K562 (cell line): ENCODE measurements around the gene PPWD1. TPM values are rescaled to one million over a fixed set of nuclear protein-coding genes. Genes with fewer than 3 reads are reported as not detected.

Experiments
- ATAC-seq: fragments of 200-7000 bp; cut with Tn5 transposase; 3 replicates; pipeline ENCODE4 v1.9.1; 2020; ENCODE audit warnings: moderate library complexity
- BruUV-seq: library from RNA; stranded (reverse); fragments of 400-500 nt; replicated peaks from 2 replicates; lab custom pipeline; 2021; lab: Mats Ljungman, UMichigan
- CTCF ChIA-PET: fragments of 300-600 bp; formaldehyde crosslinking; extraction: SDS; loops from one replicate; lab custom pipeline; 2021; ENCODE audit warnings: low intra/inter-chr PET ratio; lab: Yijun Ruan, JAX
- POLR2A ChIA-PET: fragments of 300-600, 350-650 bp; sonication (Branson Sonifier 250); formaldehyde crosslinking; extraction: SDS; loops from one replicate; lab custom pipeline; 2021; ENCODE audit warnings: antibody characterized with exemption, inconsistent platforms; lab: Yijun Ruan, JAX
- DNase-seq, 4 experiments: peaks; one replicate each; pipeline versions ENCODE4 v3.0.0 to v3.0.0-alpha.2; 2011 to 2018; ENCODE audit warnings: low spot score in 3 of 4, mixed read lengths in 3 of 4; ENCODE audit errors: extremely low read depth in 1 of 4
- FAIRE-seq: peaks from 2 replicates; lab custom pipeline; 2011; peaks lifted over from hg19 to GRCh38; lab: Jason Lieb, UNC
- H2AFZ ChIP-seq: 2 replicates; pipeline ENCODE4 v1.6.0; 2011; ENCODE audit warnings: low read depth, low read length, control low read depth, inconsistent platforms
- H3K27ac ChIP-seq: fragments of 200-600 bp; 3 replicates; pipeline ENCODE4 v1.8.0; 2011; ENCODE audit warnings: low read depth, mild to moderate bottlenecking, control low read depth, inconsistent platforms, low read length, moderate library complexity, mixed read lengths; ENCODE audit errors: extremely low read depth
- H3K27me3 ChIP-seq, 2 experiments: fragments of 300-600 bp in 1 of 2; 2 replicates in 1 of 2; 3 replicates in 1 of 2; pipeline versions ENCODE4 v1.6.0 to v1.8.0; 2011; ENCODE audit warnings: inconsistent platforms in 2 of 2, low read length in 2 of 2, mild to moderate bottlenecking in 1 of 2, mixed read lengths in 1 of 2, moderate library complexity in 1 of 2; ENCODE audit not compliant: control insufficient read depth in 2 of 2, insufficient read depth in 2 of 2
- H3K36me3 ChIP-seq: fragments of 300-600 bp; 3 replicates; pipeline ENCODE4 v1.8.0; 2011; ENCODE audit warnings: mild to moderate bottlenecking, low read length, inconsistent platforms; ENCODE audit not compliant: control insufficient read depth, insufficient read depth
- H3K4me1 ChIP-seq, 2 experiments: fragments of 200-600 bp in 1 of 2; replicated peaks in 1 of 2; 2 replicates in 1 of 2; 3 replicates in 1 of 2; pipeline versions ENCODE4 v1.5.1 to v1.8.0; 2011; ENCODE audit warnings: inconsistent platforms in 2 of 2, low read length in 2 of 2, mild to moderate bottlenecking in 1 of 2, mixed read lengths in 1 of 2, moderate library complexity in 1 of 2; ENCODE audit not compliant: control insufficient read depth in 2 of 2, insufficient read depth in 2 of 2
- H3K4me2 ChIP-seq: 2 replicates; pipeline ENCODE4 v1.6.1; 2011; ENCODE audit warnings: low read length, control low read depth, inconsistent platforms, mixed read lengths; ENCODE audit not compliant: insufficient read depth
- H3K4me3 ChIP-seq: fragments of 200-600 bp; sonication (generic), shearing (Covaris generic); 2 replicates; pipeline ENCODE4 v1.5.1; 2016; ENCODE audit warnings: control low read depth, inconsistent platforms
- H3K79me2 ChIP-seq: fragments of 200-600 bp; 3 replicates; pipeline ENCODE4 v1.8.0; 2011; ENCODE audit warnings: low read length, inconsistent platforms; ENCODE audit not compliant: control insufficient read depth, insufficient read depth
- H3K9ac ChIP-seq, 2 experiments: 2 replicates each; pipeline versions ENCODE4 v1.6.0 to v1.6.1; 2011; ENCODE audit warnings: low read depth in 2 of 2, low read length in 2 of 2, control low read depth in 1 of 2, inconsistent platforms in 1 of 2, mild to moderate bottlenecking in 1 of 2, mixed read lengths in 1 of 2; ENCODE audit not compliant: insufficient read depth in 1 of 2
- H3K9me1 ChIP-seq: one replicate; pipeline ENCODE4 v1.6.0; 2011; ENCODE audit warnings: inconsistent platforms, mild to moderate bottlenecking, low read length, moderate library complexity; ENCODE audit not compliant: control insufficient read depth, insufficient read depth
- H3K9me3 ChIP-seq: replicated peaks from 2 replicates; pipeline ENCODE4 v1.5.1; 2011; ENCODE audit warnings: low read depth, low read length, inconsistent platforms; ENCODE audit not compliant: control insufficient read depth, insufficient read depth
- H4K20me1 ChIP-seq: replicated peaks from 2 replicates; pipeline ENCODE4 v1.6.1; 2011; ENCODE audit warnings: low read length, inconsistent platforms, mixed read lengths; ENCODE audit not compliant: control insufficient read depth, insufficient read depth
- ATF7 ChIP-seq: fragments of 450-650 bp; IDR thresholded peaks from 2 replicates; pipeline ENCODE4 v1.7.1; 2014; ENCODE audit warnings: mild to moderate bottlenecking, moderate library complexity
- CCNT2 ChIP-seq: IDR thresholded peaks from 2 replicates; pipeline ENCODE4 v1.6.1; 2011; ENCODE audit warnings: borderline replicate concordance, low read depth, mild to moderate bottlenecking, moderate library complexity, mixed read lengths, low read length; ENCODE audit not compliant: insufficient read length; ENCODE audit errors: extremely low read depth
- KAT8 ChIP-seq: fragments of 450-650 bp; IDR thresholded peaks from 2 replicates; pipeline ENCODE4 v1.6.1; 2016; ENCODE audit warnings: low read depth, mild to moderate bottlenecking
- TCFL5 ChIP-seq: fragments of 250-450 bp; sonication (Bioruptor Pico); conservative IDR thresholded peaks from 2 replicates; pipeline ENCODE4 v1.6.1; 2021; ENCODE audit warnings: mild to moderate bottlenecking, moderate library complexity, matching md5 sums
- TEAD1 ChIP-seq, 2 experiments: fragments of 450-650 bp in 1 of 2; sonication (generic) in 1 of 2; formaldehyde crosslinking; IDR thresholded peaks; 2 replicates each; pipeline versions ENCODE4 v1.4.0 to v1.8.0; 2020 to 2022; ENCODE audit warnings: mild to moderate bottlenecking in 2 of 2, missing genetic modification reagents in 1 of 2
- TEAD4 ChIP-seq, 2 experiments: sonication (generic) in 1 of 2; formaldehyde crosslinking in 1 of 2; IDR thresholded peaks; 2 replicates each; pipeline versions ENCODE4 v1.6.1 to v1.8.0; 2012 to 2022; ENCODE audit warnings: borderline replicate concordance in 1 of 2, inconsistent platforms in 1 of 2, low read length in 1 of 2, mild to moderate bottlenecking in 1 of 2, missing genetic modification reagents in 1 of 2
- YY1 ChIP-seq, 3 experiments: IDR thresholded peaks; 2 replicates each; pipeline ENCODE4 v1.6.1; 2011; ENCODE audit warnings: low read length in 2 of 3, mild to moderate bottlenecking in 2 of 3, moderate library complexity in 2 of 3, borderline replicate concordance in 1 of 3, control low read depth in 1 of 3, low read depth in 1 of 3; ENCODE audit not compliant: insufficient read depth in 3 of 3, insufficient replicate concordance in 2 of 3, control insufficient read depth in 1 of 3, insufficient read length in 1 of 3; ENCODE audit errors: extremely low read depth in 1 of 3
- ZFP36 ChIP-seq: fragments of 150-350 bp; IDR thresholded peaks from 2 replicates; pipeline ENCODE4 v1.6.1; 2018; ENCODE audit warnings: low read length, low read depth; ENCODE audit not compliant: partially characterized antibody
- WGBS: fragments of 100-300 bp; shearing (Covaris generic); methylation state at CpG from one replicate; pipeline ENCODE4 v1.1.6; 2016; ENCODE audit warnings: low coverage, mixed read lengths; ENCODE audit not compliant: insufficient coverage; ENCODE audit errors: missing lambda C conversion rate; 5-methylcytosine and 5-hydroxymethylcytosine counted together
- in situ Hi-C: fragments of 300-500 bp; cut with MboI; formaldehyde crosslinking; loops from 4 replicates; pipeline ENCODE4 v1.15.0; 2018; ENCODE audit warnings: inconsistent platforms, mixed read lengths
- intact Hi-C: fragments of 100-400 bp; cut with micrococcal nuclease; formaldehyde crosslinking; loops from 2 replicates; pipeline ENCODE4 v1.14.2; 2022
- polyA plus RNA-seq, 8 experiments: library from polyadenylated mRNA; depleted of rRNA in 4 of 8; stranded (reverse) in 5 of 8; unstranded in 3 of 8; fragments of >200 nt; fragmentation: Nextera tagmentation in 2 of 8; fragmentation: Illumina TruSeq in 1 of 8; extraction: Ambion mirVana in 2 of 8; extraction: Trizol in 1 of 8; gene quantifications; 2 replicates each; pipeline versions ENCODE4 v1.2.1 to v1.2.3, GENCODE V29; 2011 to 2014; ENCODE audit warnings: inconsistent platforms in 1 of 8, missing spikeins in 1 of 8
- total RNA-seq, 7 experiments: library from RNA; depleted of rRNA in 6 of 7; stranded (reverse); fragments of >200 nt in 6 of 7; fragmentation: Illumina TruSeq in 2 of 7; extraction: Trizol in 2 of 7; gene quantifications; 2 replicates each; pipeline versions ENCODE4 v1.2.1 to v1.2.3, GENCODE V29; 2011 to 2021; ENCODE audit warnings: low replicate concordance in 1 of 7
- TF ChIP-seq, protein P1 (sequence below): fragments of 450-650 bp; formaldehyde crosslinking; IDR thresholded peaks from 2 replicates; pipeline ENCODE4 v1.4.0; 2020; ENCODE audit warnings: mild to moderate bottlenecking, moderate library complexity
- TF ChIP-seq, protein P2 (sequence below), 2 experiments: fragments of 450-650 bp in 1 of 2; sonication (generic) in 1 of 2; formaldehyde crosslinking in 1 of 2; IDR thresholded peaks in 1 of 2; conservative IDR thresholded peaks in 1 of 2; 2 replicates each; pipeline versions ENCODE4 v1.6.1 to v1.8.1; 2016 to 2023; ENCODE audit warnings: mild to moderate bottlenecking in 2 of 2, moderate library complexity in 2 of 2, inconsistent platforms in 1 of 2, missing genetic modification reagents in 1 of 2

Gene PPWD1
- total and polyA plus RNA-seq, 9 of the 15 experiments (the other 6 are each of a cell fraction or from before 2014, with no cell fraction given) = 24.1 to 89.2 (median 51.4) TPM

DNA sequence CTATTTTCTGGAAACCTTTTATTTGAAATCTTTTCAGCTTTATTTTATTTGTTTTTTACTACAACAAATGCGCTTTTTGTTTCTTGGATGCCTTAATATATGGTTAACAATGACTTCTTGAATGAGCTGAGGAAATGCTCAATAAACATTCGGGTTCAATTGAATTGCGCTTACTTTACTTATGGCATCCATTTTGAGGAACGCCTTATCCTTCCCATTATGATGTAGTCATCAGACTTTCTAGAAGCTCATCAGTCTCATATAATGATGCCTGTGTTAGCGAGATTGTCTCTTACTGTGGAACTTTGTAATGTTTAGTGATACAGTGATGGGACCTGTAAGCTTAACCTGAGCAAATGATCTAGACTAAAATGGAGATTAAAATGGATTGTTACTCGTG lies 62.6 kb downstream of the PPWD1 start:
- Histone ChIP-seq H3K36me3 (peaks cover 20% of the 10 kb centered on the region), H3K9me1 (no peaks in the 10 kb centered on the region), H3K4me3 (peak overlapping the region; percentile 59), H3K4me2 (peak overlapping the region; percentile 95), H3K9ac (peak overlapping the region in 1 of 2 experiments; percentile 91; a peak in 3 of 4 replicates), H3K9me3 (no peaks in the 10 kb centered on the region), H3K27ac (peak overlapping the region; percentile 84), H3K79me2 (peaks cover 81% of the 10 kb centered on the region), H3K27me3 (no peaks in the 10 kb centered on the region)
- ChIA-PET POLR2A (interaction anchor here (0.6 to 1.5 kb wide), 3 partner anchors 17 to 95 kb away, joined by 3 to 5 read pairs (median 4); no protein-coding TSS in a partner anchor), CTCF (no interaction called here)
- no peak for ATAC-seq
- peak; percentile 8 to 31 (median 10) for DNase-seq
- in situ Hi-C loops = no loop called here
- WGBS = 4% methylated on average over 6 of the region's 6 CpGs
- FAIRE-seq = no peak
- BruUV-seq = no TSS peak
- intact Hi-C loops = loop anchor here (2.0 to 10.0 kb wide), 2 partner anchors 99 to 299 kb away; partner anchors contain the start of gene ERBIN
- TF ChIP-seq, protein P1, sequence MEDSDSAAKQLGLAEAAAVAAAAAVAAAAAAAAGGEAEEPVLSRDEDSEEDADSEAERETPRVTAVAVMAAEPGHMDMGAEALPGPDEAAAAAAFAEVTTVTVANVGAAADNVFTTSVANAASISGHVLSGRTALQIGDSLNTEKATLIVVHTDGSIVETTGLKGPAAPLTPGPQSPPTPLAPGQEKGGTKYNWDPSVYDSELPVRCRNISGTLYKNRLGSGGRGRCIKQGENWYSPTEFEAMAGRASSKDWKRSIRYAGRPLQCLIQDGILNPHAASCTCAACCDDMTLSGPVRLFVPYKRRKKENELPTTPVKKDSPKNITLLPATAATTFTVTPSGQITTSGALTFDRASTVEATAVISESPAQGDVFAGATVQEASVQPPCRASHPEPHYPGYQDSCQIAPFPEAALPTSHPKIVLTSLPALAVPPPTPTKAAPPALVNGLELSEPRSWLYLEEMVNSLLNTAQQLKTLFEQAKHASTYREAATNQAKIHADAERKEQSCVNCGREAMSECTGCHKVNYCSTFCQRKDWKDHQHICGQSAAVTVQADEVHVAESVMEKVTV (CRISPR knock-in tag) = 0 out of 2 replicates have a peak, but pooled peaks have one; percentile 8
- TF ChIP-seq KAT8 (0 out of 2 replicates have a peak, but pooled peaks have one; percentile 64), ATF7 (no peak), TCFL5 (CRISPR knock-in tag) (no peak), CCNT2 (no peak), ZFP36 (no peak), YY1 (IDR thresholded peaks at IDR 0.05; ENCODE audit: borderline replicate concordance in 1 of 3, control insufficient read depth in 1 of 3, extremely low read depth in 1 of 3, insufficient read depth in 3 of 3, insufficient read length in 1 of 3, insufficient replicate concordance in 2 of 3, low read depth in 1 of 3, low read length in 2 of 3) (peak in 2 of 3 experiments; percentile 37 to 83), TEAD1 (CRISPR knock-in tag; IDR thresholded peaks at IDR 0.05) (no peak), TEAD4 (IDR thresholded peaks at IDR 0.05; ENCODE audit: low read length) (peak; percentile 45; the same call in 1 of the 2 replicates), TEAD4 (CRISPR knock-in tag; IDR thresholded peaks at IDR 0.05; ENCODE audit: borderline replicate concordance) (no peak)
- TF ChIP-seq, protein P2, sequence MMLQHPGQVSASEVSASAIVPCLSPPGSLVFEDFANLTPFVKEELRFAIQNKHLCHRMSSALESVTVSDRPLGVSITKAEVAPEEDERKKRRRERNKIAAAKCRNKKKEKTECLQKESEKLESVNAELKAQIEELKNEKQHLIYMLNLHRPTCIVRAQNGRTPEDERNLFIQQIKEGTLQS (IDR thresholded peaks at IDR 0.05) = peak; percentile 34; the same call in 1 of the 2 replicates
- TF ChIP-seq, protein P2 (CRISPR knock-in tag; conservative IDR thresholded peaks at IDR 0.05) = no peak
- TF ChIP-seq, all 486 proteins: peak for 5
- Histone ChIP-seq H4K20me1 (no peaks in the 10 kb centered on the region; the same call in 1 of the 2 replicates), H2AFZ (peak overlapping the region; percentile 100), H3K4me1 (peaks cover 6 to 14% of the 10 kb centered on the region in 2 experiments)
